ENCODE results near the gene PDCD10.

Gene PDCD10

DNA sequence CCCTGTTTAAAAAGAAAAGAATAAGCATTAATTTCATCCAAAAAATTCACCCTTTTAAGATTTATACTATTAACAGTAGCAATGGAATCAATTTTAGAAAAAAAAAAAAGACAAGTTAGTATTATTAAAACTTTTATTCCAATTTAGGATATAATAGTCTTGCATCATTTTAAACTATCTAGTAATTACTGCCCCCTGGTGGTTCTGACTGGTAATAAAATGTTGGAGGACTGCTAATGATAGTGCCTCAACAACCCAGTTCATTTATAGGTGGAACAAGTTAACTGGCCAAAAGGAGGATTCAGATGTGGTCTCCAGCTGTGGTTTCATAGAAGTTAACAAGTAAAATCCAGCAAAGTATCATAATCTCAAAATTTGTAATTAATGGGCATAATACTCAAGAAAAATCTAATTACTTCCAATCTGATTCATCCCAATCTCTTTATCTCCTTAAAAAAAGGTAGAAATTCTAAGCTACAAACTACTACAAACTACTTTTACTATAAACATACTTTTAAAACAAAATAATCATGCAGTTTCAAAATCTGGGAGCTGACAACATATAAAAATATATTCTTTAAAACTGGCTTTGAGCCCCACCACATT is 50.2 kb downstream of the PDCD10 start:
- peak; percentile 14 for DNase-seq (ENCODE audit: low spot score)
- no peak for FAIRE-seq

DNA sequence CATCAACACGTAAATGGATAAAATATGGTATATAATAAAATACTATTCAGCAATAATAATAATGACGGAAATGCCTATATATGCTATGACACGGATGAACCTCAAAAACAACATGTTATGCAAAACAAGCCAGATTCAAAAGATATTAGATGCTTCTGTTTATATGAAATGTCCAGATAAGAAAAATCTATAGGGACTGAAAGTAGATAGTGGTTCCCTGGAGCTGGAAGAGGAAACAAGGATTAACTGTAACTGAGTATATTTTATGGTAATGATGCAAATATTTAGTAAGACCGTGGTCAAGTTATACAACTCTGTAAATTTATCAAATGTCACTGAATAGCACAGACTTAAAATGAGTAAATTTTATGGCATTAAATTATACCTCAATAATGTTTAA is 55.2 kb downstream of the PDCD10 start:
- no peak for FAIRE-seq

DNA sequence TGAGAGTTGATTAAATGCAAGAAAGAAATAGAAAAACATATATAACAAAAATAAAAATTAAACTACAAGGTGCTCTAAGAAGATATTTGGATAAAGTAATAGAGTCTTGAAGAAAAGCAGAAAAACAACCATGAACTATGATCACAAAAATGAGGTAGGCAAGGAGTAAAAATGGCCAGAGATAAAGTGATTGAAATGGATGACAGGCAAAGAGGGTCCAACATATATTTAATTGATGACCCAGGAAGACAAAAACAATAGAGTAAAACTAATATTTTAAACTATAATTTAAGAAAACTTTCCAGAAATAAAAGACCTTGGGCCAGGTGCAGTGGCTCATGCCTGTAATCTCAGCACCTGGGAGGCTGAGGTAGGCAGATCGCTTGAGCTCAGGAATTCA is 58.8 kb downstream of the PDCD10 start:
- DNase-seq (ENCODE audit: low spot score) (no peak), FAIRE-seq (no peak)

More for the DNA sequence above, 55.2 kb downstream of the PDCD10 start:
- no peak for DNase-seq (ENCODE audit: low spot score)

DNA sequence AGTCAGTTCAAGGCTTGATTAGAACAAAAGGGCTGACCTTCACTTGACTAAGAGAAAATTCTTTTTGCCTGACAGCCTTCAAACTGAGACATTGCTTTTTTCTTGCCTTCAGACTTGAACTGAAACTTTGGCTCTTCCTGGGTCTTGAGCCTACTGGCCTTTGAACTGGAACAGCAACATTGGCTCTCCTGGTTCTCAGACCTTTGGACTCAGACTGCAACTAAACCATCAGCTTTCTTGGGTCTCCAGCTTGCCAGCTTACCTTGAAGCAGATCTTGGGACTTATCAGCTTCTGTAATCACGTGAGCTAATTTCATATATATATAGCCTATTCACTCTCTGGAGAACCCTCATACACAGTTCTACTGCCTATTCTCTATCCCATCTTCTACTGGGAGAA is 61.5 kb downstream of the PDCD10 start:
- FAIRE-seq (no peak), DNase-seq (ENCODE audit: low spot score) (no peak)

DNA sequence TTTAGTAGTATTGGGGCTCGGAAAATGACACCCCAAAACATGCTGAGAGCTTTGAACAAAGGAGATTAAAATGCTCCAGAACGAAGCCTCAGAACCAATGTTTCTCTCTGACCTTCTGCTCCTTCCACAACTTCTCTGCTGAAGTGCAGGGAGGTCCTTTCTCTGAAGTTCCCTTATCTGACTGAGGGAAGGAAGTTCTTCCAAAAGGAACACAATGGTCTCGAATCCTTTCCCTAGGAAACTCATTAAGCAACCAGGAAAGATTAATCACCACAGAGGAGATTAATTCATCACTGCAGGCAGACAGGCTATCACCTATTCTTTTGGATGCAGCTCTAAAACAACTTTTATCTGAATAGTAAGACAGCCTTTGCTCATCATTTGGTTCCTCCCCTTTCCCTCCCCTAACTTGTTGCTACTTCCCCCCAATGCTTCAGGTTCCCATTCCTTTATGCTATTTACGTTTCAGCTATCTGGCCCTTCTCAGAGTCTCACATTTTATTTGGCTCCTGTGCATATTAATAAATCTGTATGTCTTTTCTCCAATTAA is 62.7 kb downstream of the PDCD10 start:
- no peak for FAIRE-seq

DNA sequence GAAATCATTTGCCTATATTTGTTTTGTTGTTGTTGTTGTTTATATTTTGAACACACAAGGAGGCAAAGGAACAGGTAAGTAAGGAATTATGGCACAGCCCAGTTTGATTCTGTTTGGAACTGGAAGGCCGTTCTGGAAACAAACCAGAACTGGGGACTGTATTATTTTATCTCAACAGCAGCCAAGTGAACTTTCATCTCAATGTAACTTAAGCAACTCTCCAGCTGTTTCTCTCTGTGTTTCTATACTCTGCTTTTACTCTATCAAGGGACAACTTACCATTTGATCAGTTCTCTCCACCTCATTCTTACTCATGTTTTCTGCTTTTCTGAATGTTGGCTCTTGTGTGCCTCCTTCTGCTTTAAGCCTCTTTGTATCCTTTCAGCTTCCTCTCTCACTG is 65.0 kb downstream of the PDCD10 start:
- FAIRE-seq (no peak), DNase-seq (ENCODE audit: low spot score) (no peak)

More for the DNA sequence above, 62.7 kb downstream of the PDCD10 start:
- no peak for DNase-seq (ENCODE audit: low spot score)

DNA sequence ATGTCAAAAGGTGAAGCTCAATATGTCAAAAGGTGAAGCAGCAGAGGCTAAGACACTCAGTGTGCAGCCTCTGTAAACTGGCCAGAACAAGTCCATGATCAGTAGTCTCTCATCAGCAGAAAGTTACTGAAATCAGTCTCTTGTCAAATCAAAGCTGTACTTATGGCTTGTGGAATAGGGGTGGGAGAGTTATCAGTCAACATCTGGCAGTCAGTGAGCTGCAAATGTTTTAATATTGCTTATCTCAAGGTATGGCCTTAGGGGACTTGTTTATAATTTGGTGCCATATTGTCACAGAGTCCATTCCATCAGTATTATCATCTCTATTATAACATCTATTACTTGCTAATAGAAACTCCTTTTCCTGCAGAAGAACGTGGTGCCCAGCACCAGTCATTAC is 66.0 kb downstream of the PDCD10 start:
- no peak for DNase-seq (ENCODE audit: low spot score)
- FAIRE-seq = no peak

DNA sequence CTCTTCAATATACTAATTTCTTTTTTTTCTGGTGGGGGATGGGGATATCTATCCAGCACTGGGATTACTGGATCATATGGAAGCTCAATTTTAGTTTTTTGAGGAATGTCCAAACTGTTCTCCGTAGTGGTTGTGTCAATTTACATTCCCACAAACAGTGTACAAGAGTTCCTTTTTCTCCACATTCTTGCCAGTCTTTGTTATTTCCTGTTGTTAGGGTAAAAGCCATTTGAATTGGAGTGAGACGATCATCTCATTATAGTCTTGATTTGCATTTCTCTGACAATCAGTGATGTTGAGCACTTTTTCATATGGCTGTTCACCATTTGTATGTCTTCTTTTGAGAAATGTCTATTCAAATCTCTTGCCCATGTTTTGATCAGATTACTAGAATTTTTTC is 68.1 kb downstream of the PDCD10 start:
- DNase-seq (ENCODE audit: low spot score) (no peak), FAIRE-seq (no peak)

DNA sequence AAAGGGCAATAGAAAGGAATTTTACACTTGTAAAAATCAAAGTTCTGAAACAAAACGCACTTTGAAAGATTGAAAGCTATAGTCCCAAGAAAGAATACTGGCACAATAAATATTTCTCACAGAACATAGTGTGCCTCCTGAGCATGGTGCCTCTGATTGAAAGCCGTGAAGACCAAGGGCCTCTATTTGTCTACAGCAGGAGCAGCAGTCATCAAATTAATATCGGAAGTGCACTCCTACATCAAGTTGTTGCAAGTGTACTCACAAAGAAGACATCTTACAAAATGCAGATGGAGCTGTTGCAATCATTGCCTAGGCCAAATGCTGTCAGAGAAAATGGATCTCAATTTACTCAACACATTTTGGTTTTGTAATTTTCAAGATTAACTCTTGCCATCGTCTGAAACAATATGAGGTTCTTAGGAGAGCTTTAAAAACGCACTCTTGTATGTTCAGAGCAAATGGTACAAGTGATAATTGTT is 71.7 kb downstream of the PDCD10 start:
- FAIRE-seq (no peak), DNase-seq (ENCODE audit: low spot score) (no peak)

DNA sequence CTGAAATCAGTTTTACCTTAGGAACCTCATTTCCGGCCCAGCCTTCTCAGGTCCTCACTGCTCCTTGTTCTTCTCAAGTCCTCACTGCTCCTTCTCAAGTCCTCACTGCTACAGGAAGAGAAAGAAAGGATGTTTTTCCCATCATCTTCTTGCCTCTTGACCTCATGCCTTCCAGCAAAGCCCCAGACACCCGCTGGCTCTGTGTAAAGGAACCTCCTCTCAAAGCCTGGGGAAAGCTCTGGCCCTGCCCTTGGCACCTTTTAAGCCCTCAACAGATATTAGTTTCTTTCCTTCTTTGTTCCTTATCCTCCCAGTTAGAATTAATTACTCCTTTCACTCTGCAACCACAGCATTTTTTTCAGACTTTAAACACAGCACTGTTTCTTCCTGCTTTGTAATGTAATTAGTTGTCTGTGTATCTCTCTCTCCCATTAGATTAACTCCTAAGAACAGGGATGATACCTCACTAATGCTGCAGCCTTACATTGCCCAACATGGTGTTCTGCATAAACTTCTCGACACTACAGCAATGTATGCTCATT is 76.9 kb downstream of the PDCD10 start:
- FAIRE-seq = no peak
- no peak for DNase-seq (ENCODE audit: low spot score)

DNA sequence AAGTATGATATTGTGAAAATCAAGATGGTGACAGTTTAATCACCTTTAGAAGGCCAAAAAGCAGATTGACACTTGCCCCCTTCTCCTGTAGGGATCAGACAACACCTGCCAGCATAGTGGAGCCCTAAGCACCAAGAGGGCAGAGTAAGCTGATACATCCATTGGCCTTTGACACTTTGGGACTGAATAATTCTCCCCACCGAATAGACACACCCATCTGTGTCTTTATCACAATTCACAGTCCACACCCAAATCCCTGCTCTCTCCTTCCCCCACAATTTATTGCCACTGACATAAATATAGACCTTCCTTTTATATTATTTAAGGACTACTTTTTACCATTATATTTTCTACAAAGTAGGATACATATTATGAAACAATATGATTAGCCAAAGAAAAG is 77.9 kb downstream of the PDCD10 start:
- DNase-seq (ENCODE audit: low spot score) (no peak), FAIRE-seq (no peak)

DNA sequence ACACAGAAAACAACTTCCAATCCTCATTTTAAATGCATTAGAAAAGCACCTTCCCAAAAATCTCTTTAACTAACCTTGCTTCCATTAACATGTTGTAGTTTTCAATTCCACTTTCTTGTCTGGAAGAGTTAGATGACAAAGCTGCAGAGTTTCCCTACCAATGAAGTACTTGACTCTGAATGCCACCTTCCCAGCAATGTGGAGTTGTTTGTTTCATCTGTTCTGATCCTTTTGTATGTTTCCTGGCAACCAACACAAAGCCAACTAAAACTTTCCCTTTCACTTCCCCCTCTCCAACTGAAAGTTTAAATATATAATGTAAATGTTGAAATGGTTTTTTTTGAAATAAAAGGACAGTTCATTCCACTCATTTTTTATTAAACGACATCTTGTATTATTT is 80.9 kb downstream of the PDCD10 start, which contains the start of gene WDR49:
WDR49 (minus strand) TSS at position 183 of the 400 bp plus-strand sequence. CDS start 517 bp downstream, outside the sequence.
- no peak for DNase-seq (ENCODE audit: low spot score)
- no peak for FAIRE-seq

DNA sequence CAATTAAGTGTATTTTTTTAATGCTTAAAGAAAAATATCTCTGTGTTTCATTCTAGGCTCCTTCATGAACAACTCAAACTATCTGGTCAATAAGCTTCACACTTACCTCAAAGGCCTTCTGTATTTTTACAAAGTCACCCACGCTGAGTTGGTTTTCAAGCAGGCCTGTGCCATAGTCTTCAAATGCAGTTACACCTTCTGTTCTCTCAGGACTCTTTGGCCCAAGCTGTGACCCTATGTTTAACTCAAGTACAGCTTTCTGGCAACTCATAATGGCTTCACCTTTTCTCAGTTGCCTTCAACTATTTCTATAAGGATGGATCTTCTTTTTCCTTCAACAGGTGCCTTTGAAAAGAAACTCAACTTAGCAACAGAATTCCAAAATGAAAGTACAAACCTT is 81.5 kb downstream of the PDCD10 start:
- FAIRE-seq (no peak), DNase-seq (ENCODE audit: low spot score) (no peak)

DNA sequence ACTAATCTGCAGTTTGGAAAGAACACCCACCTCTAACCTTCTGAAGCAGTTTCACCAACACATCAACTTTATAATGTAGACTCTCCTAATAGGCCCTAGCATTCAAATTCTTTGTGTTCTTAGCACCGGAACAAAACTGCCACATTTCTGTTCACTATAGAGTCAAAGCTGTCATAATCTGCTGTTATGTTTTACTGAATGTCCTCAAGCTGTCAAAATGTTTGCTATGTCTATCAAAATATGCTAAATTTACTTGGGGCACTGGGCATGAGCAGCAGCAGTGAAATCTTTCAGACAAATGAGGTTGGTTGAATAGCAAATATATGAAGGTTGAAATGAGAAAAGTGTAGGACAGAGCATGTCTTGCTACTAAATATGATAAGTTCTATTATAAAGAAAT is 82.9 kb downstream of the PDCD10 start:
- no peak for FAIRE-seq
- DNase-seq (ENCODE audit: low spot score) = no peak

DNA sequence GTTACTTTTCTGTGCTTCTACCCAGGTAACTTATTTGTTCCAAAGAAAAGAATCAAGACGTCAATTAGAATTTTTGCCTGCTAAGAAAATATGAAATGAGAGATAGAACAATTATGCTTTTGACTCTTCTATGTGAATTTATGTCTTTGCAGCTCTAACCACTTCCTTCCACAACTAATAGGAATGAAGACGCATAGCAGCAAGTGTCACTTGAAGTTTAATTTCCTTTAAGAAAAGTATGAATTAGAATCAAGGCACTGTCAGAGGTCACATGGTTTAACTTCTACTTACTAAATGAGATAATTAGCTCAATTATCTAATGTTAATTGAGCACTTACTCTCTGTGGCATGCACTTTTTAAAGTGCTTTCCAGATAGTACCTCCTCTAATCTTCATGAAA is 84.2 kb downstream of the PDCD10 start:
- no peak for DNase-seq (ENCODE audit: low spot score)
- FAIRE-seq = no peak

DNA sequence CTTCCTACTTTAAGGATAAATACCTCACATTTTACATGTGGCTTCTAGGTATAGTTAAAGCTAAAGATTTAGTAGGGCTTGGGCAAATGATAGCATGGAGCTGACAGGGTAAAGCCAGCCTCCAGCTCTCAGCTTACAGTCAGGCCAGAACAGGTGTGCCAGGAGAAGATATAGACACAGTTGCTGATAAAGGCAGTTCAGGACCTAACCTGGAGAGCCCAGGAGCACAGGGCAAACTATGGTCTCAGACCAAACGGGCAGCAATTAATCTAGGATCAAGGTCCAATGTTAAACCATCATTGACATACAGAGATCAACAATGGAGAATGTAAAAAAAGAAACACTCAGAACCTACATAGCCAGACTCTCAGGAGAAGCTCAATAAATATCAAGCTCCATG is 84.9 kb downstream of the PDCD10 start:
- FAIRE-seq (no peak), DNase-seq (ENCODE audit: low spot score) (no peak)

DNA sequence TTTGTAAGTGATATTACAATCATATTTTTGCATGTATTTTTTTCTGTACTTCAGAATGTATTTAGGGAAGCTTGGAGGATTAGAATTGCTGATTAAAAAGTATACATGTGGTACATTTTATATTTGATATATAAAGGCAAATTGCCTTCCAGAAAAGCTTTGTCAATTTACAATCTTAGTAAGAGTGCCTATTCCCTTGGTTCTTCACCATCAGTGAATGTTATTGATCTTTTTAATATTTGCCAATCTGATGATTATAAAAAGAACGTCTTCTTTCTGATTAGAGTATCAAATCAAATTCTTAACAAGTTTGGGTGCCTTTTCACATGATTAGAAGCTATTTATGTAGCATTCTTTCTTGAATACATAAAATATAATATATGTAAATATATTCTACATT is 90.1 kb downstream of the PDCD10 start:
- no peak for DNase-seq (ENCODE audit: low spot score)
- FAIRE-seq = no peak
